Tibial nerve (tissue), 4 donors: ENCODE data around the gene SCYGR1.

Experiments used
- EP300 ChIP-seq, 2 donors: sonication (generic); formaldehyde crosslinking; IDR thresholded peaks; one replicate each; pipeline ENCODE4 v1.6.1; 2017; ENCODE audit warnings: antibody characterized with exemption in 2 of 2, mild to moderate bottlenecking in 1 of 2
- TF ChIP-seq, protein P1 (sequence below), 5 experiments: fragments of 200-600 bp in 3 of 5; fragments of 450-650 bp in 2 of 5; sonication (generic) in 3 of 5; IDR thresholded peaks; one replicate each; pipeline ENCODE4 v1.5.1; 2016 to 2019; ENCODE audit warnings: antibody characterized with exemption in 5 of 5, mild to moderate bottlenecking in 3 of 5, moderate library complexity in 2 of 5

DNA sequence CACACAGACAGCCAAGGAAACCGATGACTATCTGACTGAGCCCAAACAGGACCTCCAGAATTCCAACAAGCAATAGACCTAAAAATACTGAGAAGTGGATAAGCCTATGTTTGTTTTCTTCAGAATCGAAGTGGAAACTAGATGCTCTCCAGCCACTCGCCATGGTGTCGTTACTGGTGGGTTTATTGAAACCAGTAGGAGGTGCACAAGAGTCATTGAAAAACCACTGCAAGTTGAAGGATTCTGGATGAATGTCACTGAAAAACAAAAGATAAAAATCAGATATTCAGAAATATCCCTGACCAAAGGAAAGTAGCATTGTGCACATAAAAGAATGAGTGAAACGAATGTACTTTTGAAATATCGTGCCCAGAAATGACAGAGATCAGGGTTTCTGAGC lies 24.0 kb downstream of the SCYGR1 start:
- TF ChIP-seq, protein P1, sequence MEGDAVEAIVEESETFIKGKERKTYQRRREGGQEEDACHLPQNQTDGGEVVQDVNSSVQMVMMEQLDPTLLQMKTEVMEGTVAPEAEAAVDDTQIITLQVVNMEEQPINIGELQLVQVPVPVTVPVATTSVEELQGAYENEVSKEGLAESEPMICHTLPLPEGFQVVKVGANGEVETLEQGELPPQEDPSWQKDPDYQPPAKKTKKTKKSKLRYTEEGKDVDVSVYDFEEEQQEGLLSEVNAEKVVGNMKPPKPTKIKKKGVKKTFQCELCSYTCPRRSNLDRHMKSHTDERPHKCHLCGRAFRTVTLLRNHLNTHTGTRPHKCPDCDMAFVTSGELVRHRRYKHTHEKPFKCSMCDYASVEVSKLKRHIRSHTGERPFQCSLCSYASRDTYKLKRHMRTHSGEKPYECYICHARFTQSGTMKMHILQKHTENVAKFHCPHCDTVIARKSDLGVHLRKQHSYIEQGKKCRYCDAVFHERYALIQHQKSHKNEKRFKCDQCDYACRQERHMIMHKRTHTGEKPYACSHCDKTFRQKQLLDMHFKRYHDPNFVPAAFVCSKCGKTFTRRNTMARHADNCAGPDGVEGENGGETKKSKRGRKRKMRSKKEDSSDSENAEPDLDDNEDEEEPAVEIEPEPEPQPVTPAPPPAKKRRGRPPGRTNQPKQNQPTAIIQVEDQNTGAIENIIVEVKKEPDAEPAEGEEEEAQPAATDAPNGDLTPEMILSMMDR (IDR thresholded peaks at IDR 0.05) = no peak
- TF ChIP-seq EP300 (IDR thresholded peaks at IDR 0.05) = no peak
